Fibroblast of lung (primary cell): ENCODE results near the gene ZNF557.

Experiments used
- CTCF ChIP-seq, 2 donors: IDR thresholded peaks in 1 of 2; conservative IDR thresholded peaks in 1 of 2; 1 replicate in 1 of 2; 2 replicates in 1 of 2; pipeline ENCODE4 v1.5.1; 2011 to 2012; ENCODE audit warnings: low read length in 2 of 2, control low read depth in 1 of 2, inconsistent platforms in 1 of 2, low read depth in 1 of 2, mild to moderate bottlenecking in 1 of 2
- EZH2 ChIP-seq: IDR thresholded peaks from 2 replicates; pipeline ENCODE4 v1.5.1; 2012; ENCODE audit warnings: low read length, control low read depth, mild to moderate bottlenecking; ENCODE audit errors: missing control alignments

GRCh38 chr19:7113233-7113632 is 43.7 kb downstream of the ZNF557 start:
- TF ChIP-seq CTCF (conservative IDR thresholded peaks at IDR 0.05 in 1 of 2, IDR thresholded peaks at IDR 0.05 in 1 of 2; ENCODE audit: low read depth in 1 of 2, low read length in 2 of 2) (no peak), EZH2 (no peak)
